GM19238 (cell line): ENCODE data around the gene RHOV.
"Not testable (repeated sequence)": the region's sequence is repeated elsewhere in the genome, so short reads cannot be mapped to it uniquely, and the experiment has no call there.

Experiments used
- DNase-seq: peaks from one replicate; pipeline ENCODE4 v3.0.0; 2011; ENCODE audit warnings: low spot score; ENCODE audit not compliant: insufficient read length

The RHOV gene

GRCh38 chr15:40875991-40876730, 2.1 kb upstream of the RHOV start:
- DNase-seq = no peak

- DNase-seq = no peak
Measured at GRCh38 chr15:40872791-40873693, 992 bp downstream of the RHOV start.

- DNase-seq = peak; percentile 57
Measured at GRCh38 chr15:40871749-40872617, 2.1 kb downstream of the RHOV start.

GRCh38 chr15:40870716-40871115, 3.3 kb downstream of the RHOV start:
- no peak for DNase-seq

GRCh38 chr15:40869686-40870085, 4.3 kb downstream of the RHOV start:
- no peak for DNase-seq

- DNase-seq = no peak
Measured at GRCh38 chr15:40867199-40867598, 6.8 kb downstream of the RHOV start.

GRCh38 chr15:40863660-40864270, 10.3 kb downstream of the RHOV start:
- DNase-seq = no peak

GRCh38 chr15:40861147-40861546, 12.9 kb downstream of the RHOV start:
- DNase-seq = not testable (repeated sequence)

GRCh38 chr15:40859206-40859851, 14.7 kb downstream of the RHOV start:
- peak; percentile 83 for DNase-seq

- no peak for DNase-seq
Measured at GRCh38 chr15:40858706-40859105, 15.3 kb downstream of the RHOV start.

GRCh38 chr15:40857601-40858341, 16.3 kb downstream of the RHOV start:
- peak; percentile 86 for DNase-seq

- DNase-seq = no peak
Measured at GRCh38 chr15:40856746-40857145, 17.3 kb downstream of the RHOV start.

- DNase-seq = no peak
Measured at GRCh38 chr15:40855706-40856234, 18.3 kb downstream of the RHOV start.

GRCh38 chr15:40854161-40854560, 19.9 kb downstream of the RHOV start:
- DNase-seq = no peak

GRCh38 chr15:40853241-40853890, 20.7 kb downstream of the RHOV start:
- DNase-seq = no peak

- no peak for DNase-seq
Measured at GRCh38 chr15:40852529-40852928, 21.5 kb downstream of the RHOV start.

- DNase-seq = no peak
Measured at GRCh38 chr15:40850576-40851112, 23.4 kb downstream of the RHOV start.

GRCh38 chr15:40847223-40847961, 26.6 kb downstream of the RHOV start:
- peak; percentile 71 for DNase-seq
